ENCODE results near the gene AGBL4. TPM values are rescaled to one million over a fixed set of nuclear protein-coding genes. Genes with fewer than 3 reads are reported as not detected.
A peak's percentile ranks its signal among the peaks of the same experiment; 100 is the strongest.

AGBL4 gene
- total and polyA plus RNA-seq, 2 of the 13 experiments (the other 11 are each of a cell fraction or from before 2014, with no cell fraction given): not detected

DNA sequence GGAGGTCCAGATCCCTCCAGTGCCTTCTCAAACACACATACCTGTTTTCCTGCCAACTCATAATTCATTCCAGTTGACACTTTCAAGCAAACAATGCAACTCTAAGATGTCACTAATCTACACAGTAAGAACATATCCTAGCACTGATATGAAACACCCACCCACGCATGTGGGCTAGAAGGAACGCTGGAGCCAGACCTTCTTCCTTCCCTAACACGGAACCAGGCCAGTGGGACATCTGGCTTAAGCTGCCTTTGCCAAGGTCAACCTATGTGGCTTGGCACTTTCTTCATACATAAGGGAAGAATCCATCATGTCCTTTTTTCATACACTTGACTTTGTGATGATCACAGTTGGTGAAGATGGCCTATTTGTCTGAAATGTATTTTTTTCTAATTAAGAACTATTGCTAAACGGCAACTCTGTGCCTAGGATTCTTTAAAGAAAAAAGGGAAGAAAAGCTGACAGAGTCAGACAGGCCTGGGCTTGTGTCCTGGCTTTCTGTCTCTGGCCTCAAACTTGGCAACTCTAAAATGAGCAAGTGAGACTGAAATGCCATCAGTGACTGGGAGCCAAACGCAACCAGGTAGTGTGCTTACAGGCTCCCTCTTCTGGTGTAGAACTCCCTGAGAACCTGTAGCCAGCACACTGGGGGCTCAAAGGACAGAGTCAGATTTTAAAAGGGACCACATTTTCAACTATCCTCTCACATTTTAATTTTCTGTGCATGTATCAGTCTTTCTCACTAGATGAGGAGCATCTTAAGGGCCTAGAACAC, 1154.4 kb downstream of the AGBL4 start:
- POLR2A ChIA-PET: no interaction called here
- FAIRE-seq: no peak

GRCh38 chr1:48864913-48865312, 1158.8 kb downstream of the AGBL4 start:
- in situ Hi-C loops (cut with HindIII; ENCODE audit: extremely low pct_ligation_motif_present, low pct_unique_long_range_greater_than_20kb): no loop called here
- Histone ChIP-seq H3K4me2 (ENCODE audit: low read depth, low read length) (no peak overlapping the region), H3K9ac (ENCODE audit: insufficient read depth, low read depth, low read length) (no peak overlapping the region), H3K79me2 (ENCODE audit: insufficient read depth, low read length) (no peaks in the 10 kb centered on the region), H3K27ac (ENCODE audit: extremely low read length, insufficient read depth, low read length) (no peak overlapping the region), H4K20me1 (ENCODE audit: insufficient read depth, low read length) (no peaks in the 10 kb centered on the region), H3K4me1 (ENCODE audit: insufficient read depth, low read length) (no peaks in the 10 kb centered on the region), H3K36me3 (replicated peaks in 1 of 2; ENCODE audit: control insufficient read depth in 1 of 2, insufficient read depth in 2 of 2, low read length in 2 of 2) (no peaks in the 10 kb centered on the region), H2AFZ (ENCODE audit: low read length) (no peak overlapping the region), H3K4me3 (replicated peaks in 1 of 3; ENCODE audit: insufficient read depth in 1 of 3, low read depth in 2 of 3, low read length in 3 of 3) (no peak overlapping the region), H3K27me3 (ENCODE audit: control insufficient read depth in 1 of 2, insufficient read depth in 2 of 2, low read length in 2 of 2) (no peaks in the 10 kb centered on the region), H3K9me3 (ENCODE audit: low read length) (peaks cover 17% of the 10 kb centered on the region)
- no TSS peak for BruUV-seq (replicated peaks)
- FAIRE-seq (no peak), DNase-seq (ENCODE audit: low spot score) (no peak), ATAC-seq (no peak)
- intact Hi-C loops (cut with micrococcal nuclease; ENCODE audit: unreplicated experiment): no loop called here
- POLR2A ChIA-PET: no interaction called here
- 0% methylated on average over 2 of the region's 2 CpGs for WGBS (ENCODE audit: low lambda C conversion rate)
- CTCF ChIA-PET (ENCODE audit: low intra/inter-chr PET ratio, low total read pairs): no interaction called here
- TF ChIP-seq SP2 (CRISPR knock-in tag; IDR thresholded peaks at IDR 0.05): no peak
- TF ChIP-seq SRF (IDR thresholded peaks at IDR 0.05; ENCODE audit: low read depth, low read length): no peak
- TF ChIP-seq SATB2 (CRISPR knock-in tag; IDR thresholded peaks at IDR 0.05): no peak
- TF ChIP-seq, protein P1, sequence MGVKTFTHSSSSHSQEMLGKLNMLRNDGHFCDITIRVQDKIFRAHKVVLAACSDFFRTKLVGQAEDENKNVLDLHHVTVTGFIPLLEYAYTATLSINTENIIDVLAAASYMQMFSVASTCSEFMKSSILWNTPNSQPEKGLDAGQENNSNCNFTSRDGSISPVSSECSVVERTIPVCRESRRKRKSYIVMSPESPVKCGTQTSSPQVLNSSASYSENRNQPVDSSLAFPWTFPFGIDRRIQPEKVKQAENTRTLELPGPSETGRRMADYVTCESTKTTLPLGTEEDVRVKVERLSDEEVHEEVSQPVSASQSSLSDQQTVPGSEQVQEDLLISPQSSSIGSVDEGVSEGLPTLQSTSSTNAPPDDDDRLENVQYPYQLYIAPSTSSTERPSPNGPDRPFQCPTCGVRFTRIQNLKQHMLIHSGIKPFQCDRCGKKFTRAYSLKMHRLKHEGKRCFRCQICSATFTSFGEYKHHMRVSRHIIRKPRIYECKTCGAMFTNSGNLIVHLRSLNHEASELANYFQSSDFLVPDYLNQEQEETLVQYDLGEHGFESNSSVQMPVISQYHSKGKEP (CRISPR knock-in tag; IDR thresholded peaks at IDR 0.05): no peak
- no peak for TF ChIP-seq FOXA1 (IDR thresholded peaks at IDR 0.05)
- no peak for TF ChIP-seq FOXA1 (CRISPR knock-in tag; IDR thresholded peaks at IDR 0.05)
- no peak for TF ChIP-seq ZNF292 (CRISPR knock-in tag; IDR thresholded peaks at IDR 0.05; ENCODE audit: borderline replicate concordance, low read depth)
- no peak for TF ChIP-seq SMAD1 (CRISPR knock-in tag; IDR thresholded peaks at IDR 0.05; ENCODE audit: borderline replicate concordance, low read depth)
- no peak for TF ChIP-seq NFATC3 (CRISPR knock-in tag; IDR thresholded peaks at IDR 0.05)
- TF ChIP-seq, protein P2, sequence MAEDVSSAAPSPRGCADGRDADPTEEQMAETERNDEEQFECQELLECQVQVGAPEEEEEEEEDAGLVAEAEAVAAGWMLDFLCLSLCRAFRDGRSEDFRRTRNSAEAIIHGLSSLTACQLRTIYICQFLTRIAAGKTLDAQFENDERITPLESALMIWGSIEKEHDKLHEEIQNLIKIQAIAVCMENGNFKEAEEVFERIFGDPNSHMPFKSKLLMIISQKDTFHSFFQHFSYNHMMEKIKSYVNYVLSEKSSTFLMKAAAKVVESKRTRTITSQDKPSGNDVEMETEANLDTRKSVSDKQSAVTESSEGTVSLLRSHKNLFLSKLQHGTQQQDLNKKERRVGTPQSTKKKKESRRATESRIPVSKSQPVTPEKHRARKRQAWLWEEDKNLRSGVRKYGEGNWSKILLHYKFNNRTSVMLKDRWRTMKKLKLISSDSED (CRISPR knock-in tag; IDR thresholded peaks at IDR 0.05): no peak
- no peak for TF ChIP-seq RAD21 (CRISPR knock-in tag; IDR thresholded peaks at IDR 0.05)
- no peak for TF ChIP-seq ZNF644 (CRISPR knock-in tag; IDR thresholded peaks at IDR 0.05; ENCODE audit: low read depth)
- TF ChIP-seq EHMT2 (IDR thresholded peaks at IDR 0.05; ENCODE audit: borderline replicate concordance, low read depth, low read length): no peak
- no peak for TF ChIP-seq MED1 (CRISPR knock-in tag; IDR thresholded peaks at IDR 0.05)

More for the DNA sequence above, 1154.4 kb downstream of the AGBL4 start:
- no TSS peak for BruUV-seq (replicated peaks)
- H3K79me2 ChIP-seq (ENCODE audit: insufficient read depth, low read length): no peaks in the 10 kb centered on the region
- H3K9ac ChIP-seq (ENCODE audit: insufficient read depth, low read depth, low read length): no peak overlapping the region
- no peaks in the 10 kb centered on the region for H4K20me1 ChIP-seq (ENCODE audit: insufficient read depth, low read length)
- H2AFZ ChIP-seq (ENCODE audit: low read length): no peak overlapping the region
- in situ Hi-C loops (cut with HindIII; ENCODE audit: extremely low pct_ligation_motif_present, low pct_unique_long_range_greater_than_20kb) (no loop called here), intact Hi-C loops (cut with micrococcal nuclease; ENCODE audit: unreplicated experiment) (no loop called here)
- ATAC-seq (no peak; the same call in 2 of the 3 replicates), DNase-seq (ENCODE audit: low spot score) (peak; percentile 3)
- no peaks in the 10 kb centered on the region for H3K9me3 ChIP-seq (ENCODE audit: low read length)
- H3K36me3 ChIP-seq (replicated peaks in 1 of 2; ENCODE audit: control insufficient read depth in 1 of 2, insufficient read depth in 2 of 2, low read length in 2 of 2): no peaks in the 10 kb centered on the region
- no peaks in the 10 kb centered on the region for H3K27me3 ChIP-seq (ENCODE audit: control insufficient read depth in 1 of 2, insufficient read depth in 2 of 2, low read length in 2 of 2)
- no peak overlapping the region for H3K4me3 ChIP-seq (replicated peaks in 1 of 3; ENCODE audit: insufficient read depth in 1 of 3, low read depth in 2 of 3, low read length in 3 of 3)
- H3K4me2 ChIP-seq (ENCODE audit: low read depth, low read length): no peak overlapping the region
- TF ChIP-seq SIX4 (CRISPR knock-in tag; IDR thresholded peaks at IDR 0.05): no peak
- TF ChIP-seq, protein P3, sequence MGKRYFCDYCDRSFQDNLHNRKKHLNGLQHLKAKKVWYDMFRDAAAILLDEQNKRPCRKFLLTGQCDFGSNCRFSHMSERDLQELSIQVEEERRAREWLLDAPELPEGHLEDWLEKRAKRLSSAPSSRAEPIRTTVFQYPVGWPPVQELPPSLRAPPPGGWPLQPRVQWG (CRISPR knock-in tag; IDR thresholded peaks at IDR 0.05; ENCODE audit: borderline replicate concordance, low read depth): no peak
- TF ChIP-seq, protein P4, sequence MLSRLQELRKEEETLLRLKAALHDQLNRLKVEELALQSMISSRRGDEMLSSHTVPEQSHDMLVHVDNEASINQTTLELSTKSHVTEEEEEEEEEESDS (CRISPR knock-in tag; IDR thresholded peaks at IDR 0.05; ENCODE audit: borderline replicate concordance): no peak
- no peak for TF ChIP-seq PTBP1 (IDR thresholded peaks at IDR 0.05; ENCODE audit: low read depth, low read length, poor library complexity, severe bottlenecking)
- TF ChIP-seq CENPT (CRISPR knock-in tag; IDR thresholded peaks at IDR 0.05; ENCODE audit: low read depth): no peak
- no peak overlapping the region for H3K27ac ChIP-seq (ENCODE audit: extremely low read length, insufficient read depth, low read length)
- 12% methylated on average over 5 of the region's 5 CpGs for WGBS (ENCODE audit: low lambda C conversion rate)
- no peaks in the 10 kb centered on the region for H3K4me1 ChIP-seq (ENCODE audit: insufficient read depth, low read length)
- CTCF ChIA-PET (ENCODE audit: low intra/inter-chr PET ratio, low total read pairs): no interaction called here
